ENCODE results near the gene CMTM8. TPM values are rescaled to one million over a fixed set of nuclear protein-coding genes. Genes with fewer than 3 reads are reported as not detected.
"Not testable (repeated sequence)": the region's sequence is repeated elsewhere in the genome, so short reads cannot be mapped to it uniquely, and the experiment has no call there.

CMTM8 gene, protein sequence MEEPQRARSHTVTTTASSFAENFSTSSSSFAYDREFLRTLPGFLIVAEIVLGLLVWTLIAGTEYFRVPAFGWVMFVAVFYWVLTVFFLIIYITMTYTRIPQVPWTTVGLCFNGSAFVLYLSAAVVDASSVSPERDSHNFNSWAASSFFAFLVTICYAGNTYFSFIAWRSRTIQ
- total RNA-seq (2014; rRNA removed; shearing (Covaris generic)), result 8.6 and 9.0 TPM in 2 replicates

DNA sequence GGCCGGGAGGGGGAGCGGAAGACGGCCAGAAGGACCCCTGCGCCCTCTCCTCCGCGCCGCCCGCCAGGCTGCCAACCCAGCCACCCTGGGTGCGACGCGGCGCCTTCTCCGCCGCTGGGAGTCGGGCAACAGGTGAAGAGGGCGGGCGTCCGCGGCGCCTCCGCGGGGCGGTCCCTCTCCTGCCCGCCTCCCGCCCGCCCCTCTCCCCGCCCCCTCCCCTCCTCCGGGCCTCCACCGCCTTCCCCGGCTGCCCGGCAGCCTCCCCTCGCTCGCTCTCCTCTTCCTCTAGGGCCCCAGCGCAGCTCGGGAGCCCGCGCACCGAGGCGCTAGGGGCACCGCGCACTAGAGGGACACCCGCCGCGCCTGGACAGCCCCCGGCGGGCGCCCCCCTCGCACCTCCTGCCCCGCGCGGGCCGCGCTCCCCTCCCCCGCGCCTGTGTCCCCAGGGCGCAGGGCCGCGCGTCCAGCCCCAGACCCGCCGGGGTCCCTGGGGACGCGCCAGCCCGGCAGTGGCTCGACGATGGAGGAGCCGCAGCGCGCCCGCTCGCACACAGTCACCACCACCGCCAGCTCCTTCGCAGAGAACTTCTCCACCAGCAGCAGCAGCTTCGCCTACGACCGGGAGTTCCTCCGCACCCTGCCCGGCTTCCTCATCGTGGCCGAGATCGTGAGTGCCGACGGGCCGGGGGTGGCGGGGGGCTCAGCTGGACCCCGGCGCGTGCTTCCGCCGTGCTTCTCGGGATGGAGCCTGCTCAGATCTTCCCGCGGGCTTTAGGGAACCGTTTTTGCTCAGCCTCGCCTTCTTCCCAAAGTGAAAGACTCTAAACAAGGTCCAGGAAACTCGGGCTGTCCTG, at the start of gene CMTM8:
TSS of gene CMTM8 (plus strand) at position 228 of the 854 bp plus-strand sequence. CDS start at position 521, 293 bp downstream.
- peak; percentile 65 for DNase-seq (ENCODE audit: low spot score)

DNA sequence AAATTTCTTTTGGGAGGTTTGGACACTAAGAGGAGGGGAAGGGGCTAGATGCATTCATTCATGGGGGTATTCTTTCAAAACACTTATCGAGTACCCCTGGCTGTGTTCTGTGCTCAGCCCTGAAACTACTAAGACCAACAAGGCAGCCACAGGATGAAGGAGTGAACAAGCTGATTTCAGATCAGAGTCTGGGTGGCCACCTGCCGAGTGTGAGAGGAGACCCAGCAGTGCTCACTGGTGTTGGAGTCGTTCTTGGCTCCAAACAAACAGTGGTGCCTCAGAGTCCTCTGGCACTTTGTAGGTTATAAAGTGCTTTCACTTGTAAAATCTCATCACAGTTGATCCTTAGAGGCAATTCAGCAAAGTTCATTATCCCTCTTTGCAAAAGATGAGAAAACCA, 48.8 kb upstream of the CMTM8 start:
- no peak for DNase-seq (ENCODE audit: low spot score)

DNA sequence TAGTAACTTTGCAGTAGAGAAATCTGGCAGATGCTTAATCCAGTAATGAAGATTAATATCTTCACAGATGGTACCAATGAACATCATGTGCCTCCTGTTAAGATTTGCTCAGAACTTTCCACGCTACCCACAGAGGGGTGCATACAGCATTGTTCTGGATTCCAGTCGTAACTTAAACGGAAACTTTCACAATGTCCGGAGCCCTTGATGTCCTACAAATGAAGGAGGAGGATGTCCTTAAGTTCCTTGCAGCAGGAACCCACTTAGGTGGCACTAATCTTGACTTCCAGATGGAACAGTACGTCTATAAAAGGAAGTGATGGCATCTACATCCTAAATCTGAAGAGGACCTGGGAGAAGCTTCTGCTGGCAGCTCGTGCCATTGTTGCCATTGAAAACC, 47.9 kb upstream of the CMTM8 start:
- DNase-seq (ENCODE audit: low spot score), result not testable (repeated sequence)

DNA sequence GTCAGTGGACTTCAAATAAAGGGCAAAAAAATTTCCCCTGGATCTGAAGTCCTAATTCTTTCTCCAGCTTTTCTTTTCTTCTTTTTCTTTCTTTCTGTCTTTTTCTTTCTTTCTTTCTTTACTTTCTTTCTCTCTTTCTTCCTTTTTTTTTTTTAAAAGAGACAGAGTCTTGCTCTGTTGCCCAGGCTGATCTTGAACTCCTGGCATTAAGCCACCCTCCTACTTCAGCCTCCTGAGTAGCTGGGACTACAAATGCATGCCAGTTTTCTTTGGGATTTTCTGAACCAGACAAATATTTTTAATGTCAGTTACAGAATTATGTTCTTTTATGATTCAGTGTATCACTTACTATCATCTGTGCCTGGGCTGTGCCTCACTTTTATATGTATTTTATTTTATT, 45.4 kb upstream of the CMTM8 start:
- no peak for DNase-seq (ENCODE audit: low spot score)

DNA sequence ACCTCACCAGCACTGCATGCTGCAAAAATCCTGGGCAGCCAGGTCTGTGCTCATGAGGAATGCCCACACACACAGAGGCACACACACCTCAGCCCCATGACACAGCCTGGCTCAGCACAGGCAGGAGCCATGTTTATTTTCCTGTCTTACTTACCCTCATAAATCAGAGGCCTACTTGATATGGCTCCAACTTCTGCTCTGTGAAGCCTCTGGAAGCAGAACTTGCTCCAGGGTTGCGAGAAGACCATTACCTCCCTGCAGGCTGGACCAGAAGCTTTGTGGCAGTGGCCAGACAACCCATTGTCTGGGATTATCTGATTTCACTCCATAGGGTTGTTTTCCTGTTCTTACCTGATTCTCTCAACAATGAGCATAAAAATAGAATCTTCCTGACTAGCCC, 43.8 kb upstream of the CMTM8 start:
- DNase-seq (ENCODE audit: low spot score), result no peak

DNA sequence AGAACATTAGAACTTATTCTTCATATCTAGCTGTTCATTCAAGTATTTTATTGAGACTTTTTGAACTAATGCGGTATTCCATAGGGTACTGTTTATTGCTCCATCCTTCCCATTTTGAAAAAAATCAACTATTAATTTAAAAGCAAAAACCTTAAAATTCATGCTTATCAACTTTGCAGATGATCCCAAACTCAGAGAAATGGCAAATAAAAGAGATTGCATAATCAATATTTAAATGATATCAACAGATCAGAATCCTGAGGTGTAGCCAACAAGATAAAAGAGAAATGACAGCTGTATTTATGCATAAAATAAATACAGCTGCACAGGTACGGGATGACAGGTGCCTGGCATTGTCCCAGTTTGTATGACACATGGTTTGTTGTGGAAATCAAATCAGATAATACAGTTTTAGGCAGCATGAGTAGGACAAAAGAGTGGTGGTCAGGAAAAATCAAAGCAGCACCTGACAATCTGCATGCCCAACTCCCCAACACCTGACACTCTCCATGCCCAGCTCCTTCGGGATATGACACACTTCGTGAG, 42.4 kb upstream of the CMTM8 start:
- no peak for DNase-seq (ENCODE audit: low spot score)

DNA sequence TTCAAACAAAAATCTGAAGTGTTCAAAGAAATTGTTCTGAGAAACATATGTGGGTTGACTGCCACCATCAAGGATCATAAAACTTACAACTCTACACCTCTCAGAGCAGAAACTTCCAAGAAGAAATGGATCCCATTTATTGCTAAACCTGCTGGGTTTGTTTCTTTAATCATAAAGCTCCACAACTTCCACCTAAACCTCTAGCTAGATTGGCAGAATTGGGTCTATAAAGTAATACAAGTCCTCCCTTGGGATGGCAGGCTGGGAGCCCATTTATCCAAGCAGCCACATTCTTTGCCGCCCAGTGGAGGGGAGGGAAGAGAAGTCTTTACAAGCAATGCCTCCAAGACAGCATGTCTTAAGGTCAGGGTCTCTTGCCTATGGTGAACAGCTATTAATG, 40.5 kb upstream of the CMTM8 start:
- DNase-seq (ENCODE audit: low spot score), result no peak

DNA sequence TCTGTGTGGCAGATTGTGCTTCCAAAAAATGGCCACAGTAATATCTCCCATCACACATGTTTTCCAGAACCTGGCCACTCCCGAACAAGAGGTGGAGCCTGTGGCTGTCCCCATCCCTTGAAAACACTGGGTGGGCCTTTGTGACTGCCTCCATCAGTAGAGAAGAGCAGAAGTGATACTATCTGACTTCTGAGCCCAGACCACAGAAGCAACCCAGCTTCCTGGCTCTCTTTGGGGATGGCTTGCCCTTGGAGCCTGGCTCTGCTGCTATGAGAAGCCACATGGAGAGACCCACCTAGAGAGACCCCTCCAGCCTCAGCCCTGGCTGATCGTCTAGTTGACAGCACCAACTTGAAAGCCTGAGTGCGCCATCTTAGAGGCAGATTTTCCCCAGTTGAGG, 39.8 kb upstream of the CMTM8 start:
- DNase-seq (ENCODE audit: low spot score), result no peak

DNA sequence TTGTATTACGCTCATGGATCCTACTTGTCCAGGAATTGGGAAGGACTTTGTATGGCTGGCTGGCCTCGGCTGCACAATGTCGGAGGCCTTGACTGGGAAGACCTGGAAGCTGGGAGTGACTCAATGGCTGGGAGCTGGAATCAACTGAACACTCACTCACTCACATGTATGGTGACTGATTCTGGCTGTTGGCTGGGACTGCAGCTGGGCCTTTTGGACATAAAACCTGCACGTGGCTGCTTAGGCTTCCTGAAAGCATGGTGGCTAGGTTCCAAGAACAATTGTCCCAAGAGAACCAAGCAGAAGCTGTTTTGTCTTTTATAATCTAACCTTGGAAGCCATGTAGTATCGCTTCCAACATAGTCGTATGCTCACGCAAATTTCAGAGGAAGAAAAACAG, 38.0 kb upstream of the CMTM8 start:
- DNase-seq (ENCODE audit: low spot score), result no peak

DNA sequence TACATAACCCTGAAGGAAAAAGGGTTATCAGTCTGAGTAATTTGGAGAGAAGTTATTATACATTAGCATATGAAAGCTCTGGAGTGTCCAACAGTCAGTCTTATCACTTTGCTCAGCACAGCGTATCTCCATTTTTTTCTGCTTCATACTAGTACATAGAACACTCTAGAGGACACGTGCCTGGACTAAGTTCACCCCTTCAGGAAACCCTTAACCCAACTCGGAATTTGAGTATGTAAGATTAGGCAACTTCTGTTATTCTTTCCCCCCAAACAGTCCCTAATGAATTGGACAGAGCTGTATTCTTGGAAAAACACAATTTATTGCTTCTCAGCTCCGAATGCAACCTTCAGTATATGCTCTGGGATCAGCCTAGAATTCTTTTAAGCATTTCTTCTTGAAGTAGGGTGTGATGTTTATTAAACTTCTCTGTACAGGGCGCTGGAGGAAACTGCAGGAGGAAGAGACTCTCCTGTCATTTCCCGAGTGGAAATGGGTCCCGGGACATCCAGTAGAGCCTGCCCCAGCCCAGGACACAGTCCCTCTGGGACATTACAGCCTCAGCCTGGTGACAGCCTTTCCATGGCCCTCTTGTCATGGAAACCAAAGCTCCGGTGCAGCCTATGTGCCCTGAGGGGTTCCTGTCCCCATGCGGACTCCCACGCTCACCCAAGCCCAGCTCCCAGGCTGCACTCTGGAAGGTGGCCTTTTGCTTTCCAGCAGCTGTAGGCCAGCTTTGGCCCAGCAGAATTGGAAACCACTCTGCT, 37.3 kb upstream of the CMTM8 start:
- no peak for DNase-seq (ENCODE audit: low spot score)

DNA sequence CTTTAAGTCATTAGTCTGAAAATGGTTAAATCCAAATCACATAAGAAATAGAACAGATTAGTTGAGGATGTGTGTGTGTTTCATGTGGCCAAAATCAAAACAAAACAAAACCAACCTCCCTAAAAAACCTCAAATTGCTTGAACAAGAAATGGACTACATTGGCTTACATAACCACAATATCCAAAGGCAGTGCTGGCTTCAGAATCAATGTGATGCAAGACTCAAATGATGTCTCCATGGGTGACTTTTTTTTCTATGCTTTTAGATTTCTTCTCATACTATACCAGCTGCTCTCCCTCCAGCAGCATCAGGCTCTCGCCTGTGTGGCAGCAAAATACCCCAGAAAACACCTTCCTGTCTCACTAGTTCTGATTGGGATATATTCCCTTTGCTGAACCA, 36.0 kb upstream of the CMTM8 start:
- DNase-seq (ENCODE audit: low spot score), result no peak

DNA sequence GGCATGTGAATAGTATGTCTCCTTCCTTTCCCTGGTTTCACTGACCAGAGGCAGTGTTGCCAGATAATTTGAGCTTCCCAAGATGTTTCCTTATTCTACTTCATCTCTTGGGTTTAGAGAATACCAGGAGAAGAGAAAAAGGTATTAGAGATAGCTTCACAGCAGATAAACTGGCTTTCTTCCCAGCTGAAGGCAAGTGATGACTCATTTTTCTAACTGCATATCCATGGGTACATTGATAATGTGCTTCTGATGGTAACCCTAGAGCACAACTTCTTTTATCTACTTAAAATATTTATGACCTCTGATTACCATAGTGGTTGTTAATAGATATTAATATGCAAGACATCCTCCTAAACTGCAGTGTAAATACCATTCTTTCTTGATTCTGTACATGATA, 34.6 kb upstream of the CMTM8 start:
- DNase-seq (ENCODE audit: low spot score), result no peak

DNA sequence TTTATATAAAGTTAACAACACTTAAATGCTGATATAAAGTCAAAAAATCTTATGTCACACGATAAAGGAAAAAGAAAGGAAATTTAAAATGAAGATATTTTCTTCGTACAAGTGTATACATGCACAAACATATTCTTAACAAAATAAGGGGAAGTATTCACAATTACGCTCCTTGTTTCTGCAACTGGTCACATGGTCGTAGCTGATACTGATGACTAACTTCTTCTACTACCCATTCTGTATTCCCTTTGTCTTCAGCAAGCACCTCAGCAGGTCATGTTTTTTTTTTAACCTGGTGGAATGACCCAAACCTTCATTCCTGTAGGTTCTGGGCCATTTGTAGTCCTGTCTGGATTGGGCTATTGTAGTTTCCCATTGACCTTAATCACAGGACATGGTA, 30.0 kb upstream of the CMTM8 start:
- no peak for DNase-seq (ENCODE audit: low spot score)

DNA sequence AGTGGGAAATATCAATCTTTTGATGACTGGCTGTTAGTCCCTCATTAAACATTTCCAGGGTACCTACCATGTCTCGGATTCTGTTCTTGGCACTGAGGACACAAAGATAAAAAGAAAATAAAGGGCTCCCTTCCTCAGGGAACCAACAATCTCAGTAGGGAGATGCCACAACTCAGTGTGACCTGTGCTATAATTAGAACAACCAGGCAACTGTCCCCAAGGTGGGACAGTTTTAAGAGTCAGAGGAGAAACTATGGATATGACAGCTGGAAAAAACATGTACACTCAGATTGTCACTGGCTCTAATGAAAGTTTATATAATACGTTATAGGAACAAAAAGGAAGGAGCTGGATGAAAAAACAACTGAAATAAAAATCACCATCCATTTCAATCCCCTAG, 23.3 kb upstream of the CMTM8 start:
- no peak for DNase-seq (ENCODE audit: low spot score)

DNA sequence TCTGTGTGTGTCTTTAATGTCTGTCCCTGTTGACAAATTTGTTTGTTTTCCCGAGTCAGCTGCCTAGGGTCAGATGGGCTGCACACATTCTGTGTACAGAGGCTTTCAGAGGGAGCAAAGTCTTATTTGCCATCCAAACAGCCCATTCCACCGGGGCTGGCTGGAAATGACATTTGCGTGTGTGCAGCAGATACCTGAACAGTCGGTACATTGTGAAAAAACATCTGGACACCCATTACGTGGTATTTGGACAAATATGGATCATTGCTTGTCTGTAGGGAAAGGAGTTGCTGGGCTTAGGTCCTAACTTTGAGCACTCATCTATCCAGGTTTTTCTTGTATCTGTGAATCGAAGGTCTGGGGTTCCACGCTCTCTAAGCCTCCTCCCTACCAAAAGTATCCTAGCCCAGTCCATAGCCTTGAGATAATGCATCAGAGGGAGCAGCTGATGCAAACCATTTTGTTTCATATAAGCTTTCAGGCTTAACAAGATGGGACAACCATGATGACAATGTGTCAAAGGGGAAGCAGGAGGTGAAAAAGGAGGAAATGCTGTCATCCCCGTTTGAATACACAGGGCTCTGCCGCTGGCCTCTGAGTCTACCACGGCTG, 22.2 kb upstream of the CMTM8 start:
- DNase-seq (ENCODE audit: low spot score), result peak; percentile 18

DNA sequence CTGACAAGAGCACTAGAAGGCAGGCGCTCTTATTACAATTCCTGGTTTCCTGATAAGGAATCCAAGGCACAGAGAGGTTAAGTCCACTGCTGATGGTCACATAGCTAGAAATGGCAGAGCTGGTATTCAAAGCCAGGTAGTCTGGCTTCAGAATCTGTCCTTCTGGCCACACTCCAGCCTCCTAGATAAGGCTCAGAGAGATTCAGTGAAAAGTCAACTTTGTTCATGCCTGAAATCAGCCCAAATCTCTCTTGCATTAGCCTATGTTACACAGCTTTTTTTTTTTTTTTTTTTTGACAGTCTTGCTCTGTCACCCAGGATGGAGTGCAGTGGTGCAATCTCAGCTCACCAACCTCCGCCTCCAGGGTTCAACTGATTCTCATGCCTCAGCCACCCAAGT, 21.1 kb upstream of the CMTM8 start:
- no peak for DNase-seq (ENCODE audit: low spot score)

DNA sequence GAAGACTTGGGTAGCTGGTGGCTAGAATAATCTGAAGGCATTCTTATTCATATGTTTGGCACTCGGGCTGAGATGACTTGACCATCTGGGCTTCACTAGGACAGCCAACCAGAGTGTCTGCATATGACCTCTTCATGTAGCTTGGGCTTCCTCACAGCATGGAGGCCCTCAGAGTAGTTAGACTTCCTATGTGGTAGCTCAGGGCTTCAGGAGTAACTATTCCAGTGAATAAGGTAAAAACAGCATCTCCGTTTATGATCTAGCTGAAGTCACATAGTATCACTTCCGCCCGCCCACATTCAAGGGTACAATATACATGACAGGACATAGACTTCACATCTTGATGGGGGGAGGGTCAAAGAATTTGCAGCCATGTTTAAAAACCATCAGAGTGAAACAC, 18.9 kb upstream of the CMTM8 start:
- no peak for DNase-seq (ENCODE audit: low spot score)

DNA sequence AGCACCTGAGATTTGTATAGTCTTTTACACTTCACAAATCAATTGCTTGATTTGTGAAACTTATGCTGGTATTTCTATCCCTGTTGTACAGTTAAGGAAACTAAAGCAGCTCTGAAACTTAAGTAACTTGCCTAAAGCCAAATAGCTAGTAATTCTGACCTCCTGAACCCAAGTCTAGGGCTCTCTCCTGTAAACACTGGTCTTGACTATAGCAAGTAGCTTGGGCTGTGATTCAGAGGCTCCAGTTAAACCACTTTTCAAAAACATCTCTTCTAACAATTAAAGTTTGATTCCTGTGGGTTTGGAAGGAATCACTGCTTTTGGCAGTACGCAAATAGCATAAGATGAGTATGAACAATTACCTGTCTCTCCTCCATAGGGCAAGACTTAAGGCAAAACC, 18.5 kb upstream of the CMTM8 start:
- DNase-seq (ENCODE audit: low spot score), result no peak

DNA sequence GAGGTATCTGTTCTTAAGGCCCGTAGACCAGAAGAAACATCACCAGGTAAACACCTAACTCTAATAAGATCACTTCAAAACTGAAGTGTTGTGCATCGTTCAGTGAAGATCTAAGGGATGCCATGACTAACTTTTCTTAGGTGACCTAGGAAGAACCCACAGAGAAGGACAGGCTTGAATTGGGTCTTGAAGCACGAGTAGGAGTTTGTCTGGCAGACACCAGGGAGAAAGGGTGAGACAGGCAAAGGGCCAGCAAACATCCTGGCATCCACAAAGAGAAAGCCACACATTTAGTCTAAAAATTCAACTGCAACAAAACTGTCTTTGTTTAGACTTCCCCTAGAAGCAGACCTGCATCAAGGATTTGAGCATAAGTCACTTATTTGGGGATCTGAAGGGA, 15.5 kb upstream of the CMTM8 start:
- DNase-seq (ENCODE audit: low spot score), result no peak

DNA sequence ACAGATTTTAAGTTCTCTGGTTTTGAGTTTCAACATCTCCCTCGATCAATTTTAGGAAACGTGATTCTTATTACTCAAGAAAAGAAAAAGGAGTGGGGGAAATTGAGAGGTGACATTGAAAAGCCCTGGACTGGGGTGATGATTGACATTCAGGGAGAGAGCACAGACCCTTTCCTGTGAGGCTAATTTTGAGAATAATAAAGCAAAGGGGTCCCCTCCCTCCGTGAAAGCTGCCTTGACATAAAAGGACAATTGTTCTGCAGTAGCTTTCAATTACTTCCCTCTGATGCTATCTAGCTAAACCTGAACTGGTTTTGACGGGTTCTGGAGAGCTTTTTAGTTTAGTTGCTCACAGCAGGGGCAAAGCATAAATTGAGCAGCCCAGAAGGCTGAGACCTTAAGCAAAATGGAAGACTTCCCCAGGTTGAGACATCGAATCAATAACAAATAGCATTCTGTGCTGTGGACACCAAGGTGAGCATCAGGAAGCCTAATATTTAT, 14.4 kb upstream of the CMTM8 start:
- DNase-seq (ENCODE audit: low spot score), result no peak

DNA sequence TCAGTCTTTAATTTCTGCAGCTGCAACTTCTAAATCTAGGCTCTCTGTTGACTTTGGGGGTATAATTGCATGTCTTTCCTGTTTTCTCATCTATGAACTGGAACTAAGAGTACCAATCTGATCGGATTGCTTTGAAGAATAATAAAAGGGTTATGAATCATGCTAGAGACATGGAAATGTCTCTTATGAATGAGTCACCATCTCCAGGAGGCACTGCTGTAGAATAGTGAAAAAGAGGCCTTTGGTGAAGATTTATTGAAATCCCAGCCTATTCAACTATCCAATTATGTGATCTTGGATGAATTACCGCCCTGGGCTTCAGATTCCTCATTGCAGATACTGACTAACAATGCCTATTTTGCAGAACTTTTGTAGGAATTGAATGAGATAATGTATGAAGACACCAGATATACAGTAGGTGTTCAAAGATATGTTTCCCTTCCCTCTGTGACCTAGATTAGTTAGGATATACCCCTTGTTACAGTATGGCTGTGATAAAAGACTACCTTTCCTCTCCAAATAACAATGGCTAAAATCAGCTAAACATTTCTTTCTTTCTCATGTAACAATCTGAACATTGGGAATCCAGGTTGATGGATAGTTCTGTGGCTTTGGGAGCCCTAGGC, 11.5 kb upstream of the CMTM8 start:
- DNase-seq (ENCODE audit: low spot score), result peak; percentile 34

All from HT-29 (cell line).